Urothelium cell line (cell line): ENCODE data around the gene HADH.
"Not testable (repeated sequence)": the region's sequence is repeated elsewhere in the genome, so short reads cannot be mapped to it uniquely, and the experiment has no call there.

Experiments
- DNase-seq: peaks from one replicate; pipeline ENCODE4 v3.0.0; 2011; ENCODE audit warnings: low spot score, mixed read lengths
- FAIRE-seq: peaks from 2 replicates; lab custom pipeline; 2011; peaks lifted over from hg19 to GRCh38; lab: Jason Lieb, UNC

HADH gene

GRCh38 chr4:108029731-108030130 is 40.0 kb downstream of the HADH start:
- DNase-seq = no peak
- peak; percentile 13 for FAIRE-seq

- peak; percentile 54 for DNase-seq
- FAIRE-seq = no peak
Measured at GRCh38 chr4:108030332-108030731, 40.6 kb downstream of the HADH start.

- DNase-seq (no peak), FAIRE-seq (no peak)
Measured at GRCh38 chr4:108031427-108032083, 41.9 kb downstream of the HADH start.

GRCh38 chr4:108033348-108033747 is 43.7 kb downstream of the HADH start:
- no peak for FAIRE-seq
- DNase-seq = no peak

- FAIRE-seq (no peak), DNase-seq (no peak)
Measured at GRCh38 chr4:108034565-108034964, 44.9 kb downstream of the HADH start.

- FAIRE-seq (no peak), DNase-seq (no peak)
Measured at GRCh38 chr4:108035691-108036090, 46.0 kb downstream of the HADH start.

- no peak for FAIRE-seq
- no peak for DNase-seq
Measured at GRCh38 chr4:108036213-108036612, 46.5 kb downstream of the HADH start.

- DNase-seq (no peak), FAIRE-seq (no peak)
Measured at GRCh38 chr4:108037884-108038283, 48.2 kb downstream of the HADH start.

GRCh38 chr4:108042927-108043326 is 53.2 kb downstream of the HADH start:
- FAIRE-seq (no peak), DNase-seq (no peak)

- DNase-seq (no peak), FAIRE-seq (no peak)
Measured at GRCh38 chr4:108043526-108043925, 53.8 kb downstream of the HADH start.

- FAIRE-seq (no peak), DNase-seq (no peak)
Measured at GRCh38 chr4:108044951-108045686, 55.4 kb downstream of the HADH start.

GRCh38 chr4:108045687-108046024 is 56.0 kb downstream of the HADH start:
- no peak for DNase-seq
- FAIRE-seq = no peak

GRCh38 chr4:108047199-108047598 is 57.5 kb downstream of the HADH start:
- DNase-seq = no peak
- FAIRE-seq = no peak

GRCh38 chr4:108048157-108048556 is 58.5 kb downstream of the HADH start:
- DNase-seq (no peak), FAIRE-seq (no peak)

GRCh38 chr4:108048997-108049396 is 59.3 kb downstream of the HADH start:
- FAIRE-seq = no peak
- no peak for DNase-seq

- DNase-seq (no peak), FAIRE-seq (no peak)
Measured at GRCh38 chr4:108049406-108049805, 59.7 kb downstream of the HADH start.

- FAIRE-seq = peak; percentile 63
Measured at GRCh38 chr4:108050166-108051111, 60.8 kb downstream of the HADH start.

GRCh38 chr4:108051343-108051742 is 61.7 kb downstream of the HADH start:
- DNase-seq (no peak), FAIRE-seq (no peak)

More at GRCh38 chr4:108050166-108051111, 60.8 kb downstream of the HADH start:
- DNase-seq = not testable (repeated sequence)

GRCh38 chr4:108052558-108053120 is 63.0 kb downstream of the HADH start:
- DNase-seq = no peak
- FAIRE-seq = no peak

- DNase-seq (no peak), FAIRE-seq (no peak)
Measured at GRCh38 chr4:108053251-108053711, 63.6 kb downstream of the HADH start.

GRCh38 chr4:108054025-108054638 is 64.4 kb downstream of the HADH start:
- no peak for DNase-seq
- FAIRE-seq = no peak
